GM12878 (cell line): ENCODE data around the gene EPB41. TPM values are rescaled to one million over a fixed set of nuclear protein-coding genes. Genes with fewer than 3 reads are reported as not detected.
A peak's percentile ranks its signal among the peaks of the same experiment; 100 is the strongest.

Experiments
- ATAC-seq: fragments of 200-7000 bp; cut with Tn5 transposase; 3 replicates; pipeline ENCODE4 v1.9.1; 2020; ENCODE audit warnings: mild to moderate bottlenecking, moderate library complexity
- BruUV-seq: library from RNA; stranded (reverse); fragments of 400-500 nt; replicated peaks from 2 replicates; lab custom pipeline; 2021; lab: Mats Ljungman, UMichigan
- CTCF ChIA-PET: fragments of 300-600 bp; sonication (Branson Sonifier 250); formaldehyde crosslinking; extraction: SDS; loops from one replicate; lab custom pipeline; 2021; ENCODE audit warnings: inconsistent platforms; lab: Yijun Ruan, JAX
- POLR2A ChIA-PET: fragments of 350-600 bp; formaldehyde crosslinking; extraction: SDS; loops from one replicate; lab custom pipeline; 2021; ENCODE audit warnings: inconsistent platforms; lab: Charles Lee
- RAD21 ChIA-PET: fragments of 300-600 bp; sonication (Branson Sonifier 250); formaldehyde crosslinking; loops from one replicate; lab custom pipeline; 2023; ENCODE audit warnings: antibody characterized with exemption; ENCODE audit not compliant: unreplicated experiment; lab: Charles Lee
- SMC1A ChIA-PET: fragments of 300-600 bp; sonication (Branson Sonifier 250); formaldehyde crosslinking; loops from one replicate; lab custom pipeline; 2023; ENCODE audit not compliant: unreplicated experiment, uncharacterized antibody; lab: Charles Lee
- DNase-seq: peaks from one replicate; pipeline ENCODE4 v3.0.0-alpha.2; 2011; ENCODE audit warnings: low read depth, low spot score
- FAIRE-seq: peaks from 3 replicates; lab custom pipeline; 2011; peaks lifted over from hg19 to GRCh38; lab: Jason Lieb, UNC
- H2AFZ ChIP-seq: 2 replicates; pipeline ENCODE4 v1.6.0; 2011; ENCODE audit warnings: low read depth, low read length, control low read depth; ENCODE audit not compliant: control insufficient read depth
- H3K27ac ChIP-seq: 2 replicates; pipeline ENCODE4 v1.5.1; 2011; ENCODE audit warnings: control low read depth; ENCODE audit not compliant: control insufficient read depth, insufficient read depth
- H3K27me3 ChIP-seq, 2 experiments: replicated peaks in 1 of 2; 2 replicates each; pipeline versions ENCODE4 v1.6.0 to v1.6.1; 2011; ENCODE audit warnings: low read length in 1 of 2; ENCODE audit not compliant: control insufficient read depth in 2 of 2, insufficient read depth in 2 of 2
- H3K36me3 ChIP-seq, 2 experiments: 2 replicates each; pipeline ENCODE4 v1.5.1; 2011; ENCODE audit warnings: low read length in 1 of 2; ENCODE audit not compliant: control insufficient read depth in 2 of 2, insufficient read depth in 2 of 2
- H3K4me1 ChIP-seq: 2 replicates; pipeline ENCODE4 v1.6.1; 2011; ENCODE audit warnings: mild to moderate bottlenecking, low read length, moderate library complexity, mixed read lengths; ENCODE audit not compliant: control insufficient read depth, insufficient read depth
- H3K4me2 ChIP-seq: 2 replicates; pipeline ENCODE4 v1.6.0; 2011; ENCODE audit warnings: control low read depth; ENCODE audit not compliant: control insufficient read depth, insufficient read depth
- H3K4me3 ChIP-seq: fragments of 200-600 bp; sonication (generic); 2 replicates; pipeline ENCODE4 v1.5.1; 2016
- H3K79me2 ChIP-seq: 2 replicates; pipeline ENCODE4 v1.6.0; 2011; ENCODE audit warnings: low read length; ENCODE audit not compliant: control insufficient read depth, insufficient read depth
- H3K9ac ChIP-seq: 2 replicates; pipeline ENCODE4 v1.8.0; 2011; ENCODE audit warnings: low read length, control low read depth, mixed read lengths; ENCODE audit not compliant: control insufficient read depth, insufficient read depth
- H3K9me3 ChIP-seq: replicated peaks from 3 replicates; pipeline ENCODE4 v1.5.1; 2011; ENCODE audit warnings: mild to moderate bottlenecking, low read length; ENCODE audit not compliant: control insufficient read depth, insufficient read depth
- H4K20me1 ChIP-seq: 2 replicates; pipeline ENCODE4 v1.6.0; 2011; ENCODE audit not compliant: control insufficient read depth, insufficient read depth
- BMI1 ChIP-seq: fragments of 450-650 bp; IDR thresholded peaks from 2 replicates; pipeline ENCODE4 v1.6.1; 2016; ENCODE audit warnings: mild to moderate bottlenecking, moderate library complexity, borderline replicate concordance
- EZH2 ChIP-seq: IDR thresholded peaks from 2 replicates; pipeline ENCODE4 v1.6.1; 2012; ENCODE audit warnings: low read depth, mild to moderate bottlenecking, control low read depth, inconsistent platforms, low read length, borderline replicate concordance; ENCODE audit not compliant: control insufficient read depth
- HCFC1 ChIP-seq: fragments of 150-350 bp; IDR thresholded peaks from 2 replicates; pipeline ENCODE4 v1.6.1; 2014; ENCODE audit warnings: low read length
- MEF2B ChIP-seq: fragments of 450-650 bp; IDR thresholded peaks from 2 replicates; pipeline ENCODE4 v1.6.1; 2018; ENCODE audit warnings: mild to moderate bottlenecking, moderate library complexity; ENCODE audit not compliant: partially characterized antibody, poor library complexity, severe bottlenecking
- PAX8 ChIP-seq: fragments of 450-650 bp; IDR thresholded peaks from 2 replicates; pipeline ENCODE4 v1.6.1; 2017; ENCODE audit warnings: mild to moderate bottlenecking, moderate library complexity
- POLR2A ChIP-seq: IDR thresholded peaks from 2 replicates; pipeline ENCODE4 v1.6.1; 2011; ENCODE audit warnings: low read depth, mild to moderate bottlenecking, low read length
- SREBF1 ChIP-seq: IDR thresholded peaks from 2 replicates; pipeline ENCODE4 v1.6.1; 2012; ENCODE audit warnings: mild to moderate bottlenecking, low read length
- ZNF217 ChIP-seq: fragments of 450-650 bp; IDR thresholded peaks from 2 replicates; pipeline ENCODE4 v1.6.1; 2017; ENCODE audit warnings: antibody characterized with exemption, mild to moderate bottlenecking
- WGBS: methylation state at CpG from one replicate; pipeline ENCODE4 v1.1.6; 2016; ENCODE audit warnings: low lambda C conversion rate; ENCODE audit not compliant: insufficient replicate concordance, insufficient coverage; ENCODE audit errors: missing lambda C conversion rate; 5-methylcytosine and 5-hydroxymethylcytosine counted together
- in situ Hi-C: fragments of 300-500 bp; cut with MboI; formaldehyde crosslinking; loops from 9 replicates; pipeline ENCODE4 v1.14.3; 2018; ENCODE audit warnings: mixed read lengths
- intact Hi-C: fragments of 100-400 bp; cut with micrococcal nuclease; formaldehyde crosslinking; loops from one replicate; pipeline ENCODE4 v1.14.2; 2022; ENCODE audit not compliant: unreplicated experiment
- polyA plus RNA-seq, 11 experiments: library from polyadenylated mRNA; depleted of rRNA in 4 of 11; unstranded in 6 of 11; stranded (reverse) in 5 of 11; fragments of >200 nt; fragmentation: Nextera tagmentation in 4 of 11; fragmentation: Illumina TruSeq in 1 of 11; extraction: Ambion mirVana in 4 of 11; extraction: Trizol in 1 of 11; gene quantifications; 1 replicate in 1 of 11; 2 replicates in 10 of 11; pipeline versions ENCODE4 v1.2.1 to v1.2.3, GENCODE V29; 2011 to 2016; ENCODE audit warnings: inconsistent platforms in 2 of 11, missing spikeins in 2 of 11, low read depth in 1 of 11
- total RNA-seq, 4 experiments: library from RNA; depleted of rRNA in 3 of 4; stranded (reverse); fragments of >200 nt in 3 of 4; fragmentation: Illumina TruSeq in 1 of 4; extraction: Trizol in 1 of 4; gene quantifications; 2 replicates each; pipeline versions ENCODE4 v1.2.1 to v1.2.3, GENCODE V29; 2013 to 2021

EPB41 gene
- total and polyA plus RNA-seq, 10 of the 15 experiments (the other 5 are each of a cell fraction or from before 2014, with no cell fraction given) = 1.1 to 77.6 (median 58.8) TPM

DNA sequence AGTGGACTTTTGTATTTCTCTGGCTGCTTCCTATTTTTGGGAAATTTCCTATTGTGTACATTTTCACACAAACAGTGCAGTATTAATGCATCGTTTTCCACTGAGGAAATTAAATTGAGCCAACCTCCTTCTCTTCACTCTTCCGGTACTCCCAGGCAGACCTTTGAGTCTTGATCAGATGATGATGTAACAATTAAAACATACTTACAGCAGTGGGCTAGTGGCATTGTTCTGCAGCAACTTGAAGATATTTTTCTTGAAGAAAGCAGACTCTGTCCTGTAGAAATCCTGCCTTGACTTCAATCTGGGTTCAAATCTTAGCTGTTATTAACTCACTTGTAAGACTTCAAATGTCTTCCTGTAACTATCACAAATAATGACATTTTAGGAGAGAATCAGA is 228.3 kb downstream of the EPB41 start (continued):
- TF ChIP-seq HCFC1 (no peak), MEF2B (no peak)

DNA sequence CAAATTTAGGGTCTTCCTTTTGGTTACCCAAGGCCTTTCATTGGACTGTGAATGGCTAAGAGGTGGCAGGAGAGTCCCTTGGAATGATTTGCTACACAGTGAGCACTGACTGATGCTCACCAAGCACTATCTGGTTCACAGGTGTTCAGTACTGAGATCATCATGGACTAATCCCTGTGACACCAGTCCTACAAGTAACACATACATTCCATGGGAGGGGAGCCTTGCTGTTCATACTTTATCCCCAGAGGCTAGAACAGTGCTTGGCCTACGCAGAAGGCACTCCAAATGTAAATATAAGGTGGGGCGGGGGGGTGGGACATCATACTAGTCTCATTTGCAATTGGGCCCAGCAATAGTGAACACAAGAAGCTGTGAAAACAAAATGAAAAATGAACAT is 229.8 kb downstream of the EPB41 start:
- no peak overlapping the region for H3K4me3 ChIP-seq
- H2AFZ ChIP-seq = no peak overlapping the region
- no peaks in the 10 kb centered on the region for H3K79me2 ChIP-seq
- no peaks in the 10 kb centered on the region for H3K9me3 ChIP-seq
- intact Hi-C loops (no loop called here), in situ Hi-C loops (no loop called here)
- ChIA-PET POLR2A (no interaction called here), RAD21 (no interaction called here), CTCF (no interaction called here), SMC1A (no interaction called here)
- H3K36me3 ChIP-seq = peaks cover 15 to 24% of the 10 kb centered on the region in 2 experiments
- no peak overlapping the region for H3K27ac ChIP-seq
- H3K4me1 ChIP-seq = no peaks in the 10 kb centered on the region
- H3K9ac ChIP-seq = no peak overlapping the region
- H4K20me1 ChIP-seq = no peaks in the 10 kb centered on the region
- ATAC-seq (no peak), FAIRE-seq (no peak), DNase-seq (no peak)
- H3K4me2 ChIP-seq = no peak overlapping the region
- WGBS = 88% methylated on average over 2 of the region's 2 CpGs
- BruUV-seq = no TSS peak
- no peaks in the 10 kb centered on the region for H3K27me3 ChIP-seq
- TF ChIP-seq EZH2 (no peak), ZNF217 (no peak)

DNA sequence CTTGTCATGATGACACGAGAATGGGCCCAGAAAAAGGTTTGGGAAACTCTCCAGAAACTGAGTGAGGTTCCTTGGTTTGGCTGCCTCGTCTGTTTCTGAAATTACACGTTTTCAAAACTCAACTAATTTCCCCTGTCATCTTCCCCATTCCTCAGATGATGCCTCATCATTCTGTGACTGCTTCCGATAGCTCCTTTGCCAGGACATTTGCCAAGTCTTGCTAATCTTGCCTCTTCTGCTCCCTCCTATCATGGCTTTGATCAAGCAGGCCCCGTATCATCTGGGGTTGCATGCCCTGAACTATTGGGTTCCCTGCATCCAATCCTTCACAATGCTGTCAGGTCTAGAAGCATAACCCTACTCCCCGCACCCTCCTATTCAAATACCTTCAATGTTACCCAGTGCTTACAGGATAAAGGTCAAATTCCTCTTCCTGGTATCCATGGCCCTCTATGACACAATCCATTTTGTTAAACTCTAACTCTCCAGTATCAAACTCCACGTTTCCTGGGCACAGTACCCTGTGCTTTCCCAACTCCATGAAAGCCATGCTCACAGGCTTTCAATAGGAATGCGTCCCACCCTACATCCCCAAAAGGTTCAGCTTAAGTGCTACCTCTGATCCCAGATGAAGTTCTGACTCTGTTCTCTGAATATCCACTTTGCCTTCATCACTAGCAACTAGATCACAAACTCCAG is 231.5 kb downstream of the EPB41 start:
- FAIRE-seq = no peak
- intact Hi-C loops = no loop called here
- ATAC-seq = no peak
- no peaks in the 10 kb centered on the region for H3K4me1 ChIP-seq
- POLR2A ChIA-PET = no interaction called here
- no peak overlapping the region for H3K27ac ChIP-seq
- RAD21 ChIA-PET = interaction anchor here (0.6 kb wide), 1 partner anchor 38 kb away, joined by 3 read pairs; no protein-coding TSS in a partner anchor
- CTCF ChIA-PET = no interaction called here
- peaks cover 20 to 31% of the 10 kb centered on the region in 2 experiments for H3K36me3 ChIP-seq
- no peaks in the 10 kb centered on the region for H3K27me3 ChIP-seq
- peak; percentile 61 for TF ChIP-seq POLR2A
- TF ChIP-seq BMI1 = no peak
- no peak for TF ChIP-seq SREBF1
- TF ChIP-seq PAX8 = no peak
- H2AFZ ChIP-seq = no peak overlapping the region
- H3K79me2 ChIP-seq = no peaks in the 10 kb centered on the region
- no peak overlapping the region for H3K4me3 ChIP-seq
- WGBS = 90% methylated on average over 8 of the region's 8 CpGs
- no peak overlapping the region for H3K9ac ChIP-seq
- no peak for DNase-seq
- no peaks in the 10 kb centered on the region for H4K20me1 ChIP-seq
- no peak overlapping the region for H3K4me2 ChIP-seq
- SMC1A ChIA-PET = no interaction called here
- BruUV-seq = no TSS peak
- in situ Hi-C loops = no loop called here
- H3K9me3 ChIP-seq = no peaks in the 10 kb centered on the region
